OCI-LY3 (cell line): ENCODE data around the gene CREB3L1.

Experiments used
- H2AFZ ChIP-seq: fragments of 200-600, 300-600 bp; shearing (Covaris generic); 2 replicates; pipeline ENCODE4 v1.6.0; 2014; ENCODE audit warnings: antibody characterized with exemption, low read depth, low read length
- H3K27ac ChIP-seq: fragments of 200-600, 300-600 bp; sonication (generic); 2 replicates; pipeline ENCODE4 v1.5.1; 2014; ENCODE audit warnings: mild to moderate bottlenecking, low read length, moderate library complexity, mixed read lengths
- H3K27me3 ChIP-seq: fragments of 200-600, 300-600 bp; sonication (generic); 2 replicates; pipeline ENCODE4 v1.6.1; 2014; ENCODE audit warnings: low read depth, low read length, mixed read lengths
- H3K36me3 ChIP-seq: fragments of 200-600, 300-600 bp; sonication (generic); replicated peaks from 2 replicates; pipeline ENCODE3; 2014; ENCODE audit warnings: low read depth, low read length, mixed read lengths
- H3K4me1 ChIP-seq: fragments of 300-600, 200-600 bp; sonication (generic); 2 replicates; pipeline ENCODE4 v1.6.1; 2014; ENCODE audit warnings: low read length, mixed read lengths
- H3K4me2 ChIP-seq: fragments of 200-600, 300-600 bp; sonication (generic); 2 replicates; pipeline ENCODE4 v1.6.1; 2014; ENCODE audit warnings: low read length, mixed read lengths
- H3K4me3 ChIP-seq: fragments of 300-600, 200-600 bp; sonication (generic); 2 replicates; pipeline ENCODE4 v1.5.1; 2014; ENCODE audit warnings: antibody characterized with exemption, mild to moderate bottlenecking, low read length, moderate library complexity
- H3K79me2 ChIP-seq: fragments of 300-600, 200-600 bp; shearing (Covaris generic); 2 replicates; pipeline ENCODE4 v1.6.1; 2014; ENCODE audit warnings: mild to moderate bottlenecking, low read length, mixed read lengths
- H3K9ac ChIP-seq: fragments of 300-600, 200-600 bp; shearing (Covaris generic); 2 replicates; pipeline ENCODE4 v1.6.0; 2014; ENCODE audit warnings: mild to moderate bottlenecking, low read length, moderate library complexity
- H3K9me3 ChIP-seq: fragments of 200-600, 300-600 bp; shearing (Covaris generic); 2 replicates; pipeline ENCODE4 v1.6.1; 2014; ENCODE audit warnings: low read length, mixed read lengths; ENCODE audit not compliant: insufficient read depth
- H4K20me1 ChIP-seq: fragments of 200-600, 300-600 bp; sonication (generic); 2 replicates; pipeline ENCODE4 v1.6.1; 2016; ENCODE audit warnings: low read length, mixed read lengths; ENCODE audit not compliant: insufficient read depth
- EZH2phosphoT487 ChIP-seq: fragments of 200-600 bp; shearing (Covaris generic); IDR thresholded peaks from 2 replicates; pipeline ENCODE4 v1.6.1; 2018; ENCODE audit warnings: antibody characterized with exemption, mixed run types, low read depth
- TF ChIP-seq, protein P1 (sequence below): fragments of 200-600, 300-600 bp; sonication (generic); IDR thresholded peaks from 2 replicates; pipeline ENCODE4 v1.5.1; 2014; ENCODE audit warnings: antibody characterized with exemption, low read length, low read depth

The CREB3L1 gene

DNA sequence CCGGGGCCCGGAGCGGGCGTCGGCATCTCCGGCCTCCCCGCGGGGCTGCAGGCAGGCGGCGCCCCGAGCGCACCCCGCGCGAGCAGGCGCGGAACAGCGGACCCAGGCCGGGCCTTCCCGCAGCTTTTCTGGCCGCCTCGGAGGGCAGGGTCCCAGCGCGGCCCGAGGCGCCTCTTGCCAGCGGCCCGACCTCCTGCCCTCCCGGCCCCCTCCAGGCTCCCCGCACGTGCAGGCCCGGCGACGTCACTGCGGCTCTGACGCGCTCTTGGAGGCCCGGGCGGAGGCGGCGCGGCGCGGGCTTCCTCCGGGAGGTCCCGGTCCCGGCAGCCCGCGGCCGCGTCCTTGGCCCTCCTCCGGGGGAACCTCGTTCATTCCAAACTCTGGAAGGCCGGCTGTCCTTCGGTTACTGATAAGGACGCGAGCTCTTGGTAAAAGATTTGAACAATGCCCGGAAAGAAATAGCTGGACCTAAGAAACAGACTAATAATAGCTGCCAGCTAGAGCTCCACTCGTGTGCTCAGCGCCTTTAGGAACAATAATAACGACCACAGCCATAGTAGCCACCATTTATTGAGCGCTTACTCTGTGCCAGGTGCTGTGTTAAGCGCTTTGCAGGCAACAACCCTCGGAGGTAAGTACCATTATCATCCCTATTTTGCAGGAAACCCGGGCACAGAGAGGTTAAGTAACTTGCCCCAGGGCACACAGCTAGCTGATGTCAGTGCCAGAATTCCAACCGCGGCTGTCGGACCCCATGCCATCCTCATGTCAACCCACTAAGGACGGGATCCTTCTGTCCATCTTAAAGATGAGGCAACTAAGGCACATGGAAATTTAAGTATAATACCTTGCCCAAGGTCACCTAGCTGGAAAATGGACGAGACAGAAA lies 39.1 kb upstream of the CREB3L1 start:
- Histone ChIP-seq H3K4me1 (peaks cover 39% of the 10 kb centered on the region), H2AFZ (peak overlapping the region; percentile 49; the same call in 1 of the 2 replicates), H3K4me2 (peak overlapping the region; percentile 88), H3K27ac (no peak overlapping the region), H4K20me1 (no peaks in the 10 kb centered on the region), H3K9me3 (no peaks in the 10 kb centered on the region), H3K9ac (no peak overlapping the region), H3K4me3 (peak overlapping the region; percentile 77), H3K36me3 (no peaks in the 10 kb centered on the region), H3K27me3 (0 out of 2 replicates have a peak, but pooled peaks cover 3% of the 10 kb centered on the region), H3K79me2 (no peaks in the 10 kb centered on the region)
- TF ChIP-seq EZH2phosphoT487, result no peak
- TF ChIP-seq, protein P1, sequence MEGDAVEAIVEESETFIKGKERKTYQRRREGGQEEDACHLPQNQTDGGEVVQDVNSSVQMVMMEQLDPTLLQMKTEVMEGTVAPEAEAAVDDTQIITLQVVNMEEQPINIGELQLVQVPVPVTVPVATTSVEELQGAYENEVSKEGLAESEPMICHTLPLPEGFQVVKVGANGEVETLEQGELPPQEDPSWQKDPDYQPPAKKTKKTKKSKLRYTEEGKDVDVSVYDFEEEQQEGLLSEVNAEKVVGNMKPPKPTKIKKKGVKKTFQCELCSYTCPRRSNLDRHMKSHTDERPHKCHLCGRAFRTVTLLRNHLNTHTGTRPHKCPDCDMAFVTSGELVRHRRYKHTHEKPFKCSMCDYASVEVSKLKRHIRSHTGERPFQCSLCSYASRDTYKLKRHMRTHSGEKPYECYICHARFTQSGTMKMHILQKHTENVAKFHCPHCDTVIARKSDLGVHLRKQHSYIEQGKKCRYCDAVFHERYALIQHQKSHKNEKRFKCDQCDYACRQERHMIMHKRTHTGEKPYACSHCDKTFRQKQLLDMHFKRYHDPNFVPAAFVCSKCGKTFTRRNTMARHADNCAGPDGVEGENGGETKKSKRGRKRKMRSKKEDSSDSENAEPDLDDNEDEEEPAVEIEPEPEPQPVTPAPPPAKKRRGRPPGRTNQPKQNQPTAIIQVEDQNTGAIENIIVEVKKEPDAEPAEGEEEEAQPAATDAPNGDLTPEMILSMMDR, result no peak

DNA sequence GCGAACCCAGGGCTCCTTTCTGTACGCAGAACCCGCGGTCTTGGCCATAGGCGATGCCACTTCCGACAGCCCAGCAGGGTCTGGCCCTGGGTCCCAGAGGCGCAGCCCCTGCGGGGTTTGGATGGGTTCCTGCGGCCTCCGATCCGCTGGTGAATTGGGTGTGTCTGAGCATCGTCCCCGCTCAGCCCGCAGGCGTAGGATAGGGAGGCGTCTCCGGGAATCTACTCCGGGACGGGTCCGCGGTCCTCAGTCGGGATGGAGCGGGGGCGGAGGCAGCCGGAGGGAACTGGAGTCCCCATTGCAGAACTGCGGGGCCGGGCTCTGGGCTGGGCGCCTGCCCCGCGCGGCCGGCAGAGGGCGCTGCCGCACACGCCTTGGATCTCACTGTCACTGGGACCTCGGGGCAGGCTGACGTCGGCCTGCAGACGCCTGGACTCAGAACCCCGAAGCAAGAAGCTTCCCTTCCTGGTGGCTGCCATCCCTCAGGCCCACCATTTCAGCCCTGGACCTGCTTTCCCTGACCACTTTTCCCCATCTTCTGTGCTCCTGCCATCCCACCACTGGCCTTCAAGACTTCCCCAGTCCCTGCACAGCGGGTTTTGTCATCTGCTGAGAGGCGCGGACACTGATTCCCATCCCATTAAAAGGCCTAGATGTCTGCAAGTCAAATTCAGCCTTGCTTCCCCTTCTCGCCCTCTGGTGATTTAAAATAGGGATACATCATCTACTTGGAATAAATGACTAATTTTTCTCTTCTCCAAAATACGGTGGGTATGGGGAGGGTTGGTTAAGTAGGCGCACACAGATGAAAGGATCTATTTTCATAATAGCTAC lies 38.3 kb upstream of the CREB3L1 start:
- Histone ChIP-seq H3K9me3 (no peaks in the 10 kb centered on the region), H3K79me2 (no peaks in the 10 kb centered on the region), H4K20me1 (no peaks in the 10 kb centered on the region), H3K36me3 (no peaks in the 10 kb centered on the region), H2AFZ (peak overlapping the region; percentile 69), H3K27me3 (no peaks in the 10 kb centered on the region), H3K4me1 (peaks cover 39% of the 10 kb centered on the region), H3K4me3 (peak overlapping the region; percentile 77), H3K9ac (peak overlapping the region; percentile 42), H3K27ac (no peak overlapping the region), H3K4me2 (peak overlapping the region; percentile 88)
- TF ChIP-seq, protein P1, result peak; percentile 91
- no peak for TF ChIP-seq EZH2phosphoT487

DNA sequence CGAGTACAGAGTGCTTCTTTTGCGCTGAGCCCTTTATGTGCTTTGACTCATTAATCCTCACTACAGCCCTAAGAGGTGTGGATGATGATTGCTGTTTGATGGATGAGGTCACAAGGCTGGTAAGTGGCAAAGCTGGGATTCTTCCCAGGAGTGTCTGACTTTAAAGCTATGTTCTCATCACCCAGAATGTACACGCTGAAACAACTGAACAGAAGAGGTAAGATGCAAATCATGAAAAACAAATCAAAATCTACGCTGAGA lies 37.7 kb upstream of the CREB3L1 start:
- Histone ChIP-seq H3K4me2 (peak overlapping the region; percentile 88), H3K9ac (peak overlapping the region; percentile 42; the same call in 1 of the 2 replicates), H3K36me3 (no peaks in the 10 kb centered on the region), H3K27ac (no peak overlapping the region), H3K4me3 (peak overlapping the region; percentile 77), H4K20me1 (no peaks in the 10 kb centered on the region), H3K9me3 (no peaks in the 10 kb centered on the region), H3K79me2 (no peaks in the 10 kb centered on the region), H3K4me1 (peaks cover 39% of the 10 kb centered on the region), H2AFZ (peak overlapping the region; percentile 69; the same call in 1 of the 2 replicates), H3K27me3 (no peaks in the 10 kb centered on the region)
- TF ChIP-seq, protein P1, result no peak
- TF ChIP-seq EZH2phosphoT487, result no peak

DNA sequence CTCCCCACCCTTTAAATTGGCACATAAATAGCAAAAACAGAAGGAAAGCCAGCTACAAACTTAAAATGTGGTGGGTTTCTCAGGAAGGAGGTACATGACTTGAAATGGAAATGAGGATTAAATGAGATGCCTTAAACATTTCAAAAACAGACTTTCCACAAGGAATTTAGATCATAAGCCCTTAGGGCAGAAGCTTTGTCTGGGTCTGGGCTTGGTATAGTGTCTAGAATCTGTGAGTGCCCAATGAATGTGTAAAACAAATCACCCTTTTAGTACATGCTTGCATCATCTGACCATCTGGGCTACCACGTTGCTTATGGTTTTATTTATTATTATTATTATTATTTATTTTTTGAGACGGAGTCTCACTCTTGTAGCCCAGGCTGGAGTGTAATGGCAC lies 37.1 kb upstream of the CREB3L1 start:
- Histone ChIP-seq H3K4me2 (no peak overlapping the region), H3K9me3 (no peaks in the 10 kb centered on the region), H3K9ac (no peak overlapping the region), H2AFZ (no peak overlapping the region), H3K4me1 (peaks cover 39% of the 10 kb centered on the region), H3K79me2 (no peaks in the 10 kb centered on the region), H3K36me3 (no peaks in the 10 kb centered on the region), H3K4me3 (no peak overlapping the region), H3K27ac (no peak overlapping the region), H4K20me1 (no peaks in the 10 kb centered on the region), H3K27me3 (no peaks in the 10 kb centered on the region)
- TF ChIP-seq, protein P1, result no peak
- no peak for TF ChIP-seq EZH2phosphoT487
